Activated T-helper 1 cell treated with anti-CD3 and anti-CD28 coated beads, Interleukin-2, amount 50 U/mL, for 16 hours (primary cell): ENCODE data around the gene COP1.
"Not testable (repeated sequence)": the region's sequence is repeated elsewhere in the genome, so short reads cannot be mapped to it uniquely, and the experiment has no call there.

ENCODE experiments used
- DNase-seq, 2 donors: peaks; one replicate each; pipeline ENCODE4 v3.0.0-alpha.2; 2020; ENCODE audit warnings: low read depth in 1 of 2, low spot score in 1 of 2

Gene COP1

DNA sequence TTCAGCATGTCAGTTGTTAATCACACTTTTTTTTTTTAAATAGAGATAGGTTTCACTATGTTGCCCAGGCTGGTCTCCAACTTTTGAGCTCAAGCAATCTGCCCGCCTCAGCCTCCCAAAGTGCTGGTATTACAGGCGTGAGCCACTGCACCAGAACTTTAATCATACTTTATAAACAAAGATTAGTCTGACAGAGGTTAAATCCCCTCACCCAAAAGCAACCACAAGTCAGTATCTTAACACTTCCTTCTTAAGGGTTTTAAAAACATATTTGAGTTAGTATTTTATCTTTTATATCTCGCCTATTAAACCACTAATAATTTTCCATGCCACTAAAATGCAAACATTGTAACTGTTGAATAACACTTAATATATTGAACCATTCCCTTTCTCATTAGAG lies 70.2 kb downstream of the COP1 start:
- DNase-seq, result no peak

DNA sequence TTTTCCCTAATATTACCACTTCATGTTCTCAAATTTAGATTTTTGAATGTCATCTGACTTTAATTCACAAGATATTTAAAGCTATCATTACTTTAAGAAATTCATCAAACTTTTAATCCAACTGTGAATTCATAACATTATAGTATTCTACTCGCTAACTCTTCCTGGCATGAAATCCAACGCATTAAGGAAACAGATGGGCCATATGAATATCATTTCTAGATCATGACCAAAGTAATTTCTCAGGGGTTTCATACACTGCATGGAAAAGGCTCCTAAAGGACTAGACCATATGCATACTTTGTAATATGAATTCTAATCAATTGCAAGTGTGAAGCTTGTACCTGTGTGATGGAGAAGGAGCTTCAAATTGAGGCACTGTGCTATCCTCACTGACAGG lies 72.4 kb downstream of the COP1 start:
- no peak for DNase-seq

DNA sequence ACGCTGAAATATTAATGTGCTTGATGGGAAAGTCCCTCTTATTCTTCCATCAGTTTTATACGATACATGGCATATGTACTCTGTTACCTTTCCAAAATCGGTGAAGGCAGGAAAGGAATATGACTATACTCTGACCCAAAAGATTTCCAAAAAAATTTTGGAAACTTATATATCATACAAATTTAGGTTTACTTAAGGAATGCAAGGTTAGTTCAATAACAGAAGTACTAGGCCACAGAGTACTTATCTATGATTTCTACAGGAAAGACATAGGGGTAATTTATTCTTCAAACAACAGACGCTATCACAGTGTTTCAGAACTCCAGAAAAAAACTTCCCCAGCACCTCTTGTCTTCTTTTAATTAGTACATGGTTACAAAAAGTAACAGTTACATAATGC lies 84.8 kb downstream of the COP1 start:
- DNase-seq, result no peak

DNA sequence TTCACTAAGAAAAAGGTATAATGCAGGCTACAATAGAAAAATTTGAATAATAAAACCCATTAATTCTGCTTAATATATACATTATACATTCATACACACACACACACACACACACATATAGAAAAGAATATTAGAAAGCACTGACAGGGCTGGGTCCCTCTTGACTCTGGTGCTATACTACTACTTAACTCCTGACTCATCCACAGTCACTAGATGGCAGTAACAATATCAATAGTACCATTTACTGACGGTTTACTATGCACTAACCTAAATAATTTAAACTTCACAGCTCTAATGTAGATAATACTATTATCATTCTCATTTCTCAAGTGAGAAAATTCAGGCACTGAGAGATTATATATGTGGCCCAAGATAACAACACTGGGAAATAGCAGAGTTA lies 87.5 kb downstream of the COP1 start:
- DNase-seq, result no peak

DNA sequence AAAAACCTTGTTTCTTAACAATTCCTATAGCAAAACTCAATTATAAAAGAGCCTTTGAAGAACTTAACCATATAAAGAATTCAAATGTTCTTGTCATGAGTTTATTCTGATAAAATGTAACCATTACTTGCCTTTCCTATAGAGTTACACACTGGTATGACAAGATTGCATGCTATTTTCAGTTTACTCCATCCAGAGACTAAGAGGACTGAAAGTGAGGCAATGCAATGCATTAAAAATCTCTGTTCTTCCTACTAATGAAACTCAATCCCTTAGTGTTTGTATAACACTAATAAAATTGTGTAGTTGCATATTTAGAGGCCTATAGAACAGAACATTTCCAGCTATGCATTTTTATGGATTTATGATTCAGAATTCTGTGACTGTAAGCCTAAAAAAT lies 88.1 kb downstream of the COP1 start:
- no peak for DNase-seq

DNA sequence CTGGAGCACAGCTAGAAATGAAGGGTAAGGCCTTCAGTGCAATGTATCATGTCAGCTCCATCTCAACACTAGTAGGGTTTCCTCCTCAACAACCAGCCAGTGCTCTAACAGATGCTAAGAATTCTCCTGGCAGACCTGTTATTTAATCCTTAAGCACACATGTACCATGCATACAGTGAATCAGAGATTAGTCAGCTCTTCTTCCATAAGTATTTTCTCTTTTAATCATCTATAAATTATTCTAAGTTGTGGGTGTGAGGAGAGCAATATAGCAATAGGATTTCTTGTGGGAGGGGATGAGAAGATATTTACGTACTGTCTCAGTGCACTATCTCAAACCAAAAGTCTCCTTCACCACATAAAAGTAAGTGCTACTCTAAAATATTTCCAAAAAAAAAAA lies 95.3 kb downstream of the COP1 start:
- DNase-seq, result no peak

DNA sequence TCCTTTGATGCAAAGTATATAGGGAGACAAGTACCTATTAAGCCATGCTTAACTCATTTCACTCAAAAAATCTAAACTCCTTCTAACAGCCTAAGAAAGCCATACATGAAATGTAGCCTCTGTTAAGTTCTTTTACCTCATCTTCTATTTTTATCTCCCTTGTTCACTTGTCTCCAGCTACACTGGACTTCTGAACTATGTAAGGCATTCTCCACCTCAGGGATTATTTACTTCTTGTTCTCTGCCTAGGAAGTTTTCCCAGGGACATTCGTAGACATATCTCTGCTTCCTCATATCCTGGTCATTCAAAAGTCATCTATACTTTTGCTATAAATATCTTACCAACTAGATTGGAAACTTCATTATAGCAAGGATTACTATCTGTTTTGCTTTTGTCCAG lies 96.9 kb downstream of the COP1 start:
- DNase-seq, result no peak

DNA sequence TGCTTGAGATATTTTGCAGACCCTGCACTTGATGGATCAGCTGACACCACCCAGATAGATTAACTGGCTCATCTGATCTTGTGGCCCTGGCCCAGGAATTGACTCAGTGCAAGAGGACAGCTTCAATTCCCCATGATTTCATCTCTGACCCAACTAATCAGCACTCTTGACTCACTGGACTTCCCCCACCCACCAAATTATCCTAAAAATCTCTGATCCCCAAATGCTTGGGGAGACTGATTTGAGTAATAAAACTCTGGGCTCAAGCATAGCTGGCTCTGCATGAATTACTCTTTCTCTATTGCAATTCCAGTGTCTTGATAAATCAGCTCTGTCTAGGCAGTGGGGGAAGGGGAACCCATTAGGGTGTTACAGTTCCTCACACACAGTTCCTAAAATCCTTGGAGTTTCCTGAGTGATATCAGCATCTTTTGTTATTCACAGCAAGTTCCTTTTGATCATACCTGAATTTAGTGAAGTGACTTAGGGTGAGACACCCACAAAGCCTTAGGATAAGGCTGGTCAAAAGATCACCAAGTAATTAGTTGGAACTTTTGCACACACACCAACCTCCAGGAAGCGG lies 104.2 kb downstream of the COP1 start:
- DNase-seq, result no peak

DNA sequence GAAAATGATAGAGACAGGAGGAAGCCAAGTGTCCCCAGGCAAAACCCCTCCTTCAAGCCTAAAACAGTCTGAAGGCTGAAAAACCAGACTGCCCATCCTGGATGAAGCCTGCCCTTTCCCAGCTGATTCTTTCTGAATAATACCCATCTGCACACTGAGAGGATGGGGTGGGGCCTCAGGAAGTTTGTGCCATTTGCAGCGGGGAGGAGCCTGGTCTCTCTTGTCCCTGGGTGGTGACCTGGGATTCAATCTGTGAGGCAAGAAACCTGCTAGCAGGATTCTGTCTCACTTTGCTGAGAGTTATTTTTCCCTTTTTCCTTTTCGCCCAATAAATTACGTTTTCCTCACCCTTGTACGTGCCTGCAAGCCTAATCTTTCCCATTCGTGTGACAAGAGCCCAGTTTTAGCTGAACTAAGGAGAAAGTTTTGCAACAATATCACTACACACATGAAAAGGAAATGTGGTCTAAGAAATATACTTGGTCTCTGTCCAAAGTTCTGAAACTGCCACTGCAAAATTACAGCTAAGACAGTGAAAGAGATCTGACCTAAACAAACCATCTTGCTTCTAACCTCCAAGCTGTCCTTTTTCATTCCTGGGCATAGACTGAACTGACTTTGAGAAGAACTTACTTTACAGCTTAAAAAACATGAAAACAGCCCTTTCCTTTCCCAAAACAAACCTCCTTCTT lies 105.0 kb downstream of the COP1 start:
- no peak for DNase-seq

DNA sequence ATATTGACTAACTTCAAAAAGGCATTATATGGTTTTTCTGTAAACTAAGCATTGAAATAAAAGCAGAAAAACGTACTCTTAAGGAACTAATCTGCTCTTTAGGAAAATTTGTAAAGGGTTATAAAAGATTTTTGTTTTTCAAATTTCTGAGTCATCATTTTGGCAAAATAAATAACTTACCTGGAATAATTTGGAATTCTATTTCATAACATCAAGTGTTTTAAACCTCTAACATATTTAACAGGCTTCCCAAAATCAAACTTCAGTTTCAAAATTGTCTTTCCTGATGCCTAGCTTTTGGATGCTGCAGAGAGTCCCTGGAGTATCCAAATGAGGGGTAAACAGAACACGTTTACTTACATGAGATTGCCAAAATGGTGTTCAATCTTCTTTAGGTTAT lies 108.5 kb downstream of the COP1 start:
- no peak for DNase-seq

DNA sequence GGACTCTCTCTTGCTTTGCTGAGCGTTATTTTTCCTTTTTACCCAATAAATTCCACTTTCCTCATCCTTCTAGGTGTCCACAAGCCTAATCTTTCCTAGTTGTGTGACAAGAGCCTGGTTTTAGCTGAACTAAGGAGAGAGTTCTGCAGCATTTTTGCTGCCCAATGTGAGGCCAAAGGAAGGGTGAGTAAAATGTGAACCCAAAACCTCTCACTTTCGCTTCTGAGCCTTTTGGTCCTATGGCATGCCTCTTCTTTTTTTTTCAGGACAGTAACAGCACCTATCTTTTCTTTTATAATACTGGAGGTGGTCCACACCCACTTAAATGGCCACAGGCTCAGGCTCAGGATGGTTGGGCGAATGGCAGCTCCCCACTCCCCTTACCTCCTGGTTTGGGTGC lies 111.1 kb downstream of the COP1 start:
- DNase-seq, result no peak

DNA sequence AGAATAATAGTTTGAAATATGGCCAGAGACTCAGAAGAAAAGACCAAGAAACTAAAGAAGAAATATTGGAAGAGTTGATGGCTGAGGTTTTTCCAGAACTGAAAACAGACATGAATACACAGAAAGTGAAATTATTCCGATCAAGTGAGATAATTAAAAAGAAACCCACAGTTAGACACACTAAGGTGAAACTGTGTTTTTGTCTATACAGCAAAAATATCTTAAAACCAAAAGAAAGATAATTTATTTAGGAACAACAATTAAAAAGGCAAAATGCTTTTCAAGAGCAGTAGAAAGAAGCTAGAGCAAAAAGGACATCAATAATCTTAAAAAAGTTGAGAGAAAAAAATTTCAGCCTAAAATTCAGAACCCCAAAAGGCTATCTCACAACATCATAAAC lies 116.3 kb downstream of the COP1 start:
- no peak for DNase-seq

DNA sequence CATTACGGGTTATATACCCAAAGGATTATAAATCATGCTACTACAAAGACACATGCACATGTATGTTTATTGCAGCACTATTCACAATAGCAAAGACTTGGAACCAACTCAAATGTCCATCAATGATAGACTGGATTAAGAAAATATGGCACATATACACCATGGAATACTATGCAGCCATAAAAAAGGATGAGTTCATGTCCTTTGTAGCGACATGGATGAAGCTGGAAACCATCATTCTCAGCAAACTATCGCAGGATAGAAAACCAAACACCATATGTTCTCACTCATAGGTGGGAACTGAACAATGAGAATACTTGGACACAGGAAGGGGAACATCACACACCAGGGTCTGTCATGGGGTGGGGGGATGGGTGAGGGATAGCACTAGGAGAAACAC lies 119.3 kb downstream of the COP1 start:
- DNase-seq, result not testable (repeated sequence)

DNA sequence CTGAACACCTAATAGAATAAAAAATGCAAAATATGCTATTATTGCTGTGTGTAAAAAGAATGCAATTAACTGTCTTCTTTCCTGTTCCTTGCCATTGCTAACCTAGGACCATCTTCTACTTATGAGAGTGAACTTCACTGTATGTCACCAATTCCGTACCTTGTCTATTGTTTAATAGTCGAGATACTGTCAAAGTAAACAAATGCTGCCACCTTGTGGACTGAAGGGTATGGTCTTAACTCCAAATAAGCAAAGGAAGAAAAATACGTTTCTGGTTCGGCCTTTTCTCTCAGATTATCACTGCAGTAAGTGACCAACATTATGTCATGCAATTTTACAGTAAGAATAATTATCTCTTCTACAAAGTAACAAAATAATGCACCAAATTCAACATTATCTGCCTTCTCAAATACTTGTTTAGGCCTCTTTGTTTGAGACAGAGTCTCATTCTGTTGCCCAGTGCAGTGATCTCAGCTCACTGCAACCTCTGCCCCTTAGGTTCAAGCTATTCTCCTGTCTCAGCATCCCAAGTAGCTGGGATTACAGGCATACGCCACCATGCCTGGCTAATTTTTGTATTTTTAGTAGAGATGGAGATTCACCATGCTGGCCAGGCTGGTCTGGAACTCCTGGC lies 133.4 kb downstream of the COP1 start:
- no peak for DNase-seq

DNA sequence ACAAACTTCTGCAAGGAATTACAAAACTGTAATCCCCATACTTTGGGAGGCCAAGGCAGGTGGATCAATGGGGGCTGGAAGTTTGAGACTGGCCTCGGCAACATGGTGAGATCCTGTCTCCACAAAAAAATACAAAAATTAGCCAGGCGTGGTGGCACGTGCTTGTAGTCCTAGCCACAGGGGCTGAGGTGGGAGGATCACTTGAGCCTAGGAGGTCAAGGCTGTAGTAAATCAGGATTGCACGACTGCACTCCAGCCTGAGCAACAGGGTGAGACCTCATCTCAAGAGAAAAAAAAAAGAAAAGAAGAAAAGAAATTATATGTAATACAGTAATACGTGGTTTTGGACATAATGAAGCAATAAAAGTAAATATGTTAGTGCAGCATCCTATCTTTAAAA lies 138.2 kb downstream of the COP1 start:
- DNase-seq, result no peak

DNA sequence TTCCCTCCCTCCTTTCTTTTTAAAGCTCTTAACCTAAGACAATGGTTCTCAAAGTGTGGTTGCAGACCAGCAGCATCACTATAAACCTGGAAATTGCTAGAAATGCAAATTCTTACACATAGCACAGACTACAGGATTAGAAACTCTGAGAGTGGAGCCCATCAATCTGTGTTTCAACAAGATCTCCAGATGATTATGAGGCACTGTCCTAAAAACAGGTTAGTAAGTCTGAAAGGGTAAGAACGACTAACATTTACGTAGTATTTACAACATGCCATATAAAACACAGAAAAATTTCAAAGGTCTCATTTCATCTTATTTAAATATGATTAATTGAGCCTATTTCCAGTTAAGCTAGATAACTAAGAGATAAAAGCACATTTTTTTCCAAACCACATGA lies 138.8 kb downstream of the COP1 start:
- no peak for DNase-seq

DNA sequence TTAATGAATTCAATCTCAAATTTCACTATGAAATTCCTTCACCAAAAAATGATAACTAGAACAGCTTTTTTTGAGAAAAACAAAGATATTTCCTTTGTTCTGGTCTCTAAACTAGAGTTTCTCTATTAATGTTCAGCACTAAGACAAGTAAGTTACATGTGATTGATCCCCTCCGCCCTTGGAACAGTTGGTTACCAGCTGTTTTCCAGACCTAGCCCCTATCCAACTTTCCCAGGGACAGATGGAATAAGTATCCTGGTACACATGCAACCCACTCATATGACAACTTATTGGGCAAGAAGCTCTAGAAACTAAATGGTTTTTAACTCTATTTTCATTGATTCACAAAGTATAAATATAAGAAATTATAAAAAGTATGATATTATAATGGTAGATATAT lies 140.4 kb downstream of the COP1 start:
- no peak for DNase-seq

DNA sequence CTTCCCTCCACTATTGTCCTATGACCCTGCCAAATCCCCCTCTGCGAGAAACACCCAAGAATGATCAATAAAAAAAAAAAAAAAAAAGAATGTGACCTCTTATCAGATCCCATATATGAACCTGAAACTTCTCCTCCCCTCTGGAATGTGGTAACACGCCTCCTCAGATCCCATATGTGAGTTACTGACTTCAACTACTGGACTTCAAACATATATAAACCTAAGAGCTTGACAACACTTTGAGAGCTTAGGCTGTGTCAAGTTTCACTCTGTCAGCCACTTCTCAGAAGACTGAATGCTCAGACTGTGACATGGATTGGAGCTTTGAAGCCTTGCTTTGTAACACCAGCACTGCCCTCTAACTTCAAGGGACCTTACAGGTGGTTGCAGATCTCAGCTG lies 148.4 kb downstream of the COP1 start:
- no peak for DNase-seq

DNA sequence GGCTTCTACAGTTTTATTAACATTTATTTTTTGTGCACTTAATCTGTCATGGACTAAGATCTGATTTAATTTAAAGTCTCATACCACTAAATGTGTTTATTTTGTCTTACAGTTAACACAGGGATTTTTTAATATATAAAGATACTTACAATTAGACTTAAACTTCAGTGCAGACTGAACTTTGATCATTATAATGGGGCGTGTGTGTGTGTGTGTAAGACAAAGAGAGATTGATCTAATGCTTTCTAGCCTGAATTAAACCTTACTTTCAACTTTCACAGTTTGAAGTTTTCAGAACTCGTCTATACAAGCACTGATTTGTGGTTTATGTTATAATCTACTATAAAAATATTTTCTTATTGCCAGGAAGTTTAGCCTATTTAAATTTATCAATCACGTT lies 150.8 kb downstream of the COP1 start:
- no peak for DNase-seq

DNA sequence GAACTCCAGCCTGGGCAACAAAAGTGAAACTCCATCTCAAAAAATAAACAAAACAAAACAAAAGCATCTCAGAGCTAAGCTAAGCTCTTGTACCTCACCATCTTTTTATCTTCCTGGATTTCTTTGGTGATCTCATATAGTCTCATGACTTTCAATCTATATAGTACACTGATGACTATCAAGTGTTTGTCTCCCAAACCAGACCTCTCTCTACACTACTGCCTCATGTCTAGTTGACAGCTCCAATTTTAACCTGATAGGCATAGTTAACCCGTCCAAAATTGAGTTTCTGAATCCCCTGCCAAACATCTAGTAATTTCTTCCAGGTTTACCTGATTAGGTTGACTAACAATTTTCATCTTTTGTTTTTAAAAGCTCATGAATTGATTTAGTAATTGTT lies 151.7 kb downstream of the COP1 start:
- DNase-seq, result no peak

DNA sequence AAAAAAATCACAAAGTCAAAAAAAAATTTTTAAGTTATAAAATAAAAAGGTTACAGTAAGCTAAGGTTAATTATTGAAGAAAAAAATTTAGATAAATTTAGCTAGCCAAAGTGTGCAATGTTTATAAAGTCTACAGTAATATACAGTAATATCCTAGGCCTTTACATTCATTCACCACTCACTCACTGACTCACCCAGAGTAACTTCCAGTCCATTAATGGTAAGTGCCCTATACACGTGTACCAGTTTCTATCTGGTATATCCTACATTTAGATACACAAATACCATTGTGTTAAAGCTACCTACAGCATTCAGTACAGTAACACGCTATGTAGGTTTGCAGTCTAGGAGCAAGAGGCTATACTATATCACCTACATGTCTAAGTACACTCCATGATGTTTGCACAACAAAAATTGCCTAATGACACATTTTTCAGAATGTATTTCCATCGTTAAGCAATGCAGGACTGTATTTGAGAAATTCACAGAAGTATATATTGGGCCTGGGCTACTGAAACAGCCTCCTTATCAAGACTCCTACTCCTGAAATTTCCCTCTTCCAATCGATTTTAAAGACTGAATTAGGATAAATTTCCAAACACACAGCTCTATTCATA lies 155.1 kb downstream of the COP1 start:
- no peak for DNase-seq

DNA sequence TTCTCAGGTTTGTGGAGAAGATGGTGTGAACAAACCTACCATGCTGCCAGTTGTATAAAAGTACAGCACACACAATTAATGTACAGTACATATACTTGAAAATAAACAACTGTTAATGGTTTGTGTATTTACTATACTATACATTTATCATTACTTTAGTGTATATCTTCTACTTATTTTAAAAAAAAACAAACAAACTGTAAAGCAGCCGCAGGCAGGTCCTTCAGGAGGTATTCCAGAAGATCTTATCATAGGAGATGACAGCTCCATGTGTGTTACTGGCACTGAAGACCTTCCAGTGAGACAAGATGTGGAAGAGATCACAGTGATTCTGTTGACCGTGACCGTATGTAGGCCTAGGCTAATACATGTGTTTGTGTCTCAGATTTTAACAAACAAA lies 155.7 kb downstream of the COP1 start:
- no peak for DNase-seq

DNA sequence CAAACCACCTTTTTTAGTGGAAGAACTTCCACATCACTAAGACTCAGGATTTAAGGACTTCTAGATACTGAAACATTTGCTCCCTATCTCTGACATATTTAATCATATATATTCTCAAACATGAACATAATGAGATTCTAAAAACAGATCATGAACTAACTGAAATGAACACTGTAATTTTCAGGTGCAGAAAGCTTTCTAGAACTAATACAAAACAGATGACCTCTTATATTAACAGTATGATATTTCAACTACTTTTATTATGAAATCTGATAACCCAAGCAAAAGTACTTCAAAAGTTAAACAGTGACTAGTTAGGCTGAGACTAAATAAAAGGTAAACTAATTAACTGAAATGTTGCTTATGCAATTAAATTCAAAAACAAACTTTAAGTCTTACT lies 157.5 kb downstream of the COP1 start:
- no peak for DNase-seq
